Measurements from ENCODE around the gene DPYSL4.
A peak's percentile ranks its signal among the peaks of the same experiment; 100 is the strongest.

DPYSL4 gene

DNA sequence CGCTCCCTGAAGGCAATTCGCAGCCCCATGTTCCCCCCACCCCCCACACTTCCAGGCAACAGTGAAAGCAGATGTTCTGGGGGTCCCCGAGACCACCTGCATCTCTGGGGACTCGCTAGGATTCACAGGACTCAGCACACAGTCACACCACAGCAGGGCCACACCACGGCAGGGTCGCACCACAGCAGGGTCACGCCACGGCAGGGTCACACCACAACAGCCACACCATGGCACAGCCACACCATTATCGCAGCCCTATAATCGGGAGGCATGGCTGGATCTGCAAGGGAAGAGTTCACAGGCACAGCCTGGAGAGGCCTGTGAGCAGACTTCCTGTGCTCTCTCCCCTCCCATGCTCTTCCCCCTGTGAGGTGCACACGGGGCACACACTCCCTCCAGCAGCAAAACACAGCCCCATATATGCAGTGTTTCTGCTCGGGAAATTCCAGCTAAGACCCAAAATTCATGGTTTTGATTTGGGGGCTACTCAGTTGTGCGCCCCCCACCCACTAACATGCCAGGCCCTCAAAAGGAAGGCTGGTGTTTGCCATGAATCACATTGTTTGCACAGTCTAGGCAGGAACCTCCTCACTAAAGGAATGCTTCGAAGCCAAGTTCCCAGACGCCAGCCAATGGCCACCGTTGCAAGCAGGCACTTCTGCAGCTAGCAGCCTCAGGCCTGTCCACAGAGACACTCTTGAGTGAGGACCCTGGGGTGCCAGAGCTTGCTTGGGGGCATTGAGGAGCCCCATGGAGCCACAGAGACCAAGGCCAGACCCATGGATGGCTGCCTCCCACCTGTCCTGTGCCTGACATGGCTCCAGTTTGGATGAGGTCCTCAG is 7.0 kb upstream of the DPYSL4 start:
- no peak for DNase-seq

DNA sequence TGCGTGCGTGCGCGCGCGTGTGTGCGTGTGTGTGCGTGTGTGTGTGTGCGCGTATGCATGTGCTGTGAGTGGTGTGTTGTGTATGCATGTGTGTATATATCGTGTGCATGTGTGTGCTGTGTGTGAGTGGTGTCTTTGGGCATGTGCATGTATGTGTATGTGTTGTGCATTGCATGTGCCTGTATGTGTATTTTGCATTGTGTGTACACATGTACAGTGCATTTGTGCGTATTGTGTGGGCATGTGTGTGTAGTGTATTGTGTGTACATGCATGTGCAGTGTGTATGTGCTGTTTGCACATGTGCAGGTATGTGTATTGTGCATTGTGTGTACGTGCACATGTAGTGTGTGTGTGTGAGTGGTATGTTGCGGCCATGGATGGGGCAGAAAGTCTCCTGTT is 6.0 kb upstream of the DPYSL4 start:
- no peak for DNase-seq

DNA sequence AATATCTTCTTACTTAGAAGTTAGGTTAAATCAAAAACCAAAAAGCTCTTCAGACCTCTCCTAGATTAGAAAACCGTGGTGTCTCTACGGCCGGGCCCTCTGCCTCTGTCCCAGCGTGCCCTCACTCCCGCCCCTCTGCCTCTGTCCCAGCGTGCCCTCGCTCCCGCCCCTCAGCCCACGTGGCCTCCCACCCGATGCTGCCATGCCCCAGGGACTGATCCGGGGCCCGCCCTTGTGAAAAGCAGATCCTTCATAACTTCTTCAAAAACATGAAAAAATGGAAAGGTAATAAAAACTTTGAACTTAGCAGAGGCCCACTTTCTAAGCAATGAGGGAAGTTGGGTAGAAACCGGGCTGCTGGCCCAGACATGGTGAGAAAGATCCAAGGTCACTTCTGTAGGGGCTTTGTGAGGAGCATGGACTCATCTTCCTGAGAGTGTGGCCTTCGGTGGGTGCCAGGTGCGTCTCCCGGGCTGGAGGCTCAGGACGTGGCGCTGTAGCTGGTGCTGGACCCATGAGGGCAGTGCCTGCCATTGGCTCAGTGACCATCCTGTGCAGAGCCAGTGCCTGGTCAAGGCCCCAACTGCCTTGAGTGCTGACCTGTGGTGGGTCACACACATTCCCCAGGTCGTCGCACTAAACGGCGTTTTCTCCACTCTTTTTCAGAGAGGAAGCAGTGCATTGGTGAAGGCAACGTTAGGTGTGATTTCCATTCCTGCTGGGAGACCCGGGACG is 4.9 kb upstream of the DPYSL4 start:
- no peak for DNase-seq

DNA sequence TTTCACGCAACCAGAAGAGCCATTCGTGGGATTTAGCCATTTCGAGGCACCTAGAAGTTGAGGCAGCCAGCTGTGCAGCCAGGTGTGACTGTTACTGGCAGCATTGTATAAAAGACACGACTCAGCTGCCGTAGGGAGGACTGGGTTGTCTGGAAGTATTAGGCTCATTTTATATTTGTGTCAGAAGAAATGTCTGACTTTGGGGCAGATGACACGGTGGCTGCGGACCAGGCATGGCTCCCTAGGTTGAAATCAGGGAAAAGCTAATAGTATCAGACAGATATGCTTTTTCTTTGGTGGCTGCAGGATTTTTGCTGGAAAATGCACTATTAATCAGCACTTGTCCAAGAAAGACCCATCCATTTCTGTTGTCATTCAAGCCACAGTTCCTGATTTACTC is 4.2 kb upstream of the DPYSL4 start:
- DNase-seq = no peak

DNA sequence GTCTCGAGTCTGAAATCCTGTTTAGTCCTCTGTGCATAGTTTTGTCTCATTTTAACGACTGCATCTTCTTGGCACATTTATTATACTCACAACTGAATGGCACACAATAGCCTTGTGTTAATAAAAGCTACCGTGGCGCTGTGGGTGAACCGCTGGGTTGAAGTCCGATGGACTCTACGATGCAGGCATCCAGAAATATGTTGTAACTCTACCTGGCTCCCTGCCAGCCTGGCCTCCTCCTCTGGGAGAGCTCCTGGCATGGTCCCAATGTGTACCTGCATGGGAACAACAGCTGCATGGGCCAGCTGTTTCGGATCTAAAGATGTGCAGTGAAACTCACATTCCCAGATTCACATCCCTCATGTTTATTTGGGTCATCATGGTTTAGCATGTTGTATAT is 3.7 kb upstream of the DPYSL4 start:
- no peak for DNase-seq

DNA sequence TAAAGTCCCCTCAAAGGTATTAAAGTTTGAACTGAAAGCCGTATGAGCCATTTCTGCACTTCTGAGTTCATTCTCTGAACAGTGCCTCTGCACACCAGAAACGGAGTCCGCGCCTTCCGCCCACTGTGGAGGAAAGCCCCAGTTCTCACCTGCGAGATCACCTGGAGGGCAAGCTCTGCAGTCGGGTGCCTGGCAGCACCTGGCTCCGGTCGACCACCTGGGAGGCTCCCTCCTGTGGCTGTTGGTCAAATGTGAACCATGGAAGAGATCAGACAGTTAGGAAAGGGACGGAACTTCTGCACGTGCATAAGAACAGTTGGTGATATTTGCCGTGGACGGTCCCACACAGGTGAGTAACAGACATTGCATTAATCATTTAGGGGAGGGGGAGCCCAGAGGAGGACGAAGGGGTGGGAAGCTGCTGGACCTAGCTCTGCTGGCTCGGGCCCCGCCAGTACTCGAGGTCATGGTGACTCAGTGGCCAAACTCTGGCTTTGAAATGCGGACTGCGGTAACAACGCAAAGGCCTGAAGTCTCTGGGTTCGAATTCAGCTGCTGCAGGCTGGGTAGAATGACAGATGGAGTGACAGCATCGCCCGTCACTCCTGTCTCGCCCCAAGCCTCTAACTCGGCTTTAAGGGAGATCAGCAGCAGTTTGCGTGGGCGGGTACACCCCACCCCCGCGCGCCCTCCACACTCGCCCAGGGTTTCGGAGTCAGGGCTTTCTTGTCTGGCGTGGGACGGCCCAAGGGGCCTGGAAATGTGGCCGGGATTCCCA is 1.7 kb upstream of the DPYSL4 start:
- DNase-seq = no peak

DNA sequence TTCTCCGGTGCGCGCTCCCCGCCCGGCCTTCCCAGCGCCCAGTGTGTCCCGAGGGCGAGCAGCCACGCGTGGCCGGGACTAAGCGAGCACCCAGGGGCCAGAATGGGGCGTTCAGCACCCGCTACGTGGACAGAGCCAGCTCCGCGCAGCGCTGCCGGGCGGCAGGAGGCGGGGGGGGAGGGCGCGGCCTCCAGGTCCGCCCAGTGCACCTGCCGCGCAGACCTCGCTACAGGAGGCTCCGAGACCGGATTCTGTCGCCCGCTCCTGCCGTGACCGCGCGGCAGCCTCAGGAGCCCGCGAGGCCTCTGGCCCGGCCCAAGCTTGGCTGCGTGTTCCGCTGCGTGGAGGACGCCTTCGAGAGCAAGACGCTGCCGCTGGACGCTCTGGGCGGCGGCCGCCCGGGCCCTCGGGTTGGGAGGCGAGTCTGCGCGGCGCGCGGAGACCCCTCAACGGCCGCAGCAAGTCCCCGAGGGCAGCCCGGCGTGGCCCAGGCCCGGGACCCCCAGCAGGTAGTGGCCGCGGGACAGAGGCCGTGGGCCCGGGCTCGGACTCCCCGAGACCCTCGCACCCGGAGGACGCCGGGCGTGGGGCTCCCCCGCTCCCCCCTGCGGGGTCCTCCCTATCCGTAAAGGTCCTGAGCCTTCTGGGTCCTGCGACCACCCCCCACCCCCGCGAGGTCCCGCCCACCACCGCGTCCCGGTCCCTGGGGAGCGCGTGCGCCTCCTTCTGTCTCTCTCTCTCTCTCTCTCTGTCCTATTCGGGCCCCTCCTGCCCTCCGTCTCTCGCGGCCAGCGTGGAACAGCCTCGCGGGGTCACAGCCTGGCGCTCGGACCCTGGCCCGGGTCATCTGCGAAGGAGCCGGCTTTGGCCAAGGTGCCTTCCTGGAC is 904 bp upstream of the DPYSL4 start:
- DNase-seq = peak; percentile 7

DNA sequence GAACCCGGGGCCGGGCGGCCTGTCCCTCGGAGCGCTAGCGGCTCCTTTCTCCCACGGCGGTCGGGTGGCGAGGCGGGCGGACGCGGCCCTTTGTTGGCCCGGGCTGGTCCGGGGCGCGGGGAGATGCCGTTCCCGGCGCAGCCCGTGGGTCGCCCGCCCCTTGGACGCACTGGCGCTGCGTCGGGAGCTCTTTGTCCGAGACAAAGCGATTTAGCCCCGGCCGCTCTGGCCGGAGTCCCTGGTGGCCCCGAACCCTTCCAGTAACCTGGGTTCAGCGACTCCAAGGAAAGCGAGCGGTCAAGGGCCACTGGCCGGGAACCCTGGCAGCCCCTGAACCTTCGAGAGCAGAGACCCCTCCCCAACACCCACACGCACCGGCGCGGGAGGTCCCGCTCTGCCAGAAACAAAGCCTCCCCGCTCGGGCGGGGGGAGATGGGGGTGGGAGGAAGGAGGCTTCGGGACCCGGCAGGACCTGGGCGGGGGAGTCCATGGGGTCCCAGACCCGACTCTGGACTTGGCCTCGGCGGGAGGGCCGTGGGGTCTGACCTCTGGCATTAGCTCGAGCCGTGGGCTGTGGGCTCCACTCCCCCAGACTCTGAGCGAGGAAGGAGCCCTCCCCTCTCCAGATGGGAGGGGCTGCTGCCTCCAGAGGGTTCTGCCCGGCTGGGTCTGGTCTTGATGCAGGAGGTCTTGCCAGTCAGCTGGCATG is 836 bp downstream of the DPYSL4 start:
- no peak for DNase-seq

DNA sequence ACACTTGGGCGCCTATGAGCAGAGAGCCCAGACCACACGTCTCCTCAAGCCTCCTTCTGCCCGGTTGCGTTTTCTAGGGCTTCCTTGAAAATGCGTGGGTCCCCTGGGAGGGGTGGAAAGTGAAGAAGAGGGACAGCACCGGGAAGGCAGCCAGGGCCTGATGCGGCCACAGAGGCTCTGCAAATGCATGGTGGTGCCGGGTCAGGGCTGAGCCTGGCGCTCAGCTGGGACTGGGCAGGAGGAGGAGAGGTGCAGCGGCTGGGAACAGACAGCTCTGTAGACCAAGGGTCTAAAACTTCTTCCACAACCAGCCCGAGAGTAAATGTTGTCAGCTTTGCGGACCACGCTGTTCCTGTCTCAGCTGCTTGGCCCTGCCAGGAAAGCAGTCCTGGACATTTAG is 1.6 kb downstream of the DPYSL4 start:
- no peak for DNase-seq

DNA sequence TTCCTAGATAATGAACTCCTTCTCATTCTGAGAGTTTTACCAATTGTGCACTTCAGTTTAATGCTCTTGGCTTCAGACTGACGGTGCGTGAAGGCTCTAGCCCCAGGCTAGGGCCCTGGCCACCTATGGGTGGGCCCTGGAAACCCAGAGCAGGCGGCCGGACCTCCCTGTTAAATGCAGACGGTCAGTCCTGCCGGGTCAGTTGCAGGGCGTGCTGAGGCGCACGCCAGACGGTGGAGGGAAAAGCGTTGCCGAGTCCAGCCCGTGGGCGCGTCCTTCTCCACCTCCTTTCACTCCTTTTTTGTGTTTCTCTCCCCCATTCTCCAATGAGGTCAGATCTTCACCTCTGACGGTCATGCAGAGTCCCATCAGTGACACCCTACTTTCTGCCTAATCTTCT is 2.3 kb downstream of the DPYSL4 start:
- DNase-seq = no peak

DNA sequence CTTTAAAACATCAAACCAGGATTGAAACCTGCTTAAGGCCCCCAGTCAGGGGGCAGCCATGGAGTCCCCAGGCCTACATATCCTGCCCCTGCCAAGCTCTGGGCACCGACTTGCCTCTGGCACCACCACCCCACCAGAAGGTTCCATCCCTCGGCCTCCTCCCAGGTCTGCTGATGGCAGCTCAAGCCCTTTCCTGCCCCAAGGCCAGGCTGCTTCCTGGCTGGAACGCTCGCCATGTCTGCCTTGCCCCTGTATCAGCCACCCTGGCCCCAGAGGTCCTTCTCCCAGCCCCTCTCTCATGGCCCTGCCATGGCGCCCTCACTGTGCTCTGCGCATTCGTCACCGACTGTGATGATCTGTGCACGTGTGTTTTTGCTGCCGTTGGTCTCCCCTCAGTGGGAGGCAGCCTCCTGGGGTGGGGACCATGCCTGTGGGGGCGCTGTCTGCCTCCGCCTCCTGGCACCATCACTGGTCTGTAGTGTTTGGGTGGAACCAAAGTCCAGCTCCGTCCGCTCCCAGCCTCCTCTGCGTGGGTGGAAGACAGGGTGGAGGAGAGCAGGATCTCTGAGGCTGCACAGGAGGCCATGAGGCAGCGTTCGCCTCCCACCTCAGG is 3.2 kb downstream of the DPYSL4 start:
- no peak for DNase-seq

DNA sequence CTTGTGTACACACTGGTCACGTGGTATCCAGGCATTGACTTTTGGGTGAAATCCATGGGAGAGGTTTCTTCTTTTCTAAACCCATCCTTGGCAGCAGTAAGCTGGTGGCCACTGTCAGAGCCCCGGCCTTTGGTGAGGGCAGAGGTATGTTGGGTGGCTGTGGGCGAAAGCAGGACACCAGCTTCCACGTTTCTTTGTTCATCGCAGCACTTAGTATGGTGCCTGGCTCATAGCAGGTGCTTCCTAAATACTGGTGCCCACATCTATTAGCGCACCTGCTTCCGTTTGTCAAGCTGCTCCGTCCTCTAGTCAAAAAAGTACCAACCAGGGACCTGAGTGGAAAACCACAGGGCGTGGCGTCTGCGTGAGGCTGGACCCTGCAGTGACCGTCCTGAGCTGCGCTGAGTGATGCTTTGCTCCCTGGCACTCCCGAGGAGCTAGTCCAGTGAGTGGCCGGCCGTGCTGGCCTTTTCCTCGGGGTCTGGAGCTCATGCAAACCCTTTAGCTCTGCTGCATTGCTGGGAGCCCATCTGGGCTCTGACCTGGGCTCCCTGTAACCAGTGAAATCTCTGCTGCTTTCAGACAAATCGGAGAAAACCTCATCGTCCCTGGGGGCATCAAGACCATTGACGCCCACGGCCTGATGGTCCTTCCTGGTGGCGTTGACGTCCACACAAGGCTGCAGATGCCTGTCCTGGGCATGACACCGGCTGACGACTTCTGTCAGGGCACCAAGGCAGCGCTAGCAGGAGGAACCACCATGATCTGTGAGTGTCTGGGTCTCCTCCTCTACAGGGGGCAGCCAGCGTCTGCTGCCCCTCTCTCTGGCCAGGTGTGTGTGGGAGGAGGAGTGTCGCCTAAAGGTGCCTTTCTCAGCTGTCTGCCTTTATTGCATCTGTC is 5.6 kb downstream of the DPYSL4 start:
- DNase-seq = no peak

DNA sequence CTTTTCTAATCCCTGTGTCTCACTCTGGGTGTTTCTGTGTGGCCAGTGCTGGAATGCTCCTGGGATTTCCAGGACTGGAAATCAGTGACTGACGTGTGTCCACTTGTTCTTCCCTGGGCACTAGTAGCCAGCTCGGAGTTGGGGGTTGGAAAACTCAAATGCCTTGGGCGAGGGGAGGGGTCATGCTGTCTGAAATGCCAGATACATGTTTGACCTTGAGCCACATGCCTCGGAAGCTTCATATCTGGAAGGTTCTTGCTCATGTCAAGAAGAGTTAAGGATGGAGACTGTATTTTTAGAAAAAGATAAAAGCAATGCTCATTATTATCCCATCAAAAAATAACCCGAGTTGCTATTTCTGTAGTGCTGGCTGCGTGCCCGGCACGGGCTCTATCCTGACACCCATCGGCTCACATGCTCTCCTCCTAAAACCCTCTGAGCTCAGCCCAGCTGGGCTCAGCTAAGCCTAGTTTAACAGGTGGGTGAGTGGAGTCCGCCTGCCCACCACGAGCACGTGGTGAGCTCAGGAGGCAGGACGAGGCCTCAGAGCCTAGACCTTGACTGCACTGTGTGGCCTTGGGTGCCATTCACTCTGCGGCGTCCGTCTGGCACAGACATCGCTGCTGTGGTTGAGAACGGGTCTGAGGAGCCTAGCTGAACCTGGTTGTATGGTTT is 6.4 kb downstream of the DPYSL4 start:
- DNase-seq = no peak

DNA sequence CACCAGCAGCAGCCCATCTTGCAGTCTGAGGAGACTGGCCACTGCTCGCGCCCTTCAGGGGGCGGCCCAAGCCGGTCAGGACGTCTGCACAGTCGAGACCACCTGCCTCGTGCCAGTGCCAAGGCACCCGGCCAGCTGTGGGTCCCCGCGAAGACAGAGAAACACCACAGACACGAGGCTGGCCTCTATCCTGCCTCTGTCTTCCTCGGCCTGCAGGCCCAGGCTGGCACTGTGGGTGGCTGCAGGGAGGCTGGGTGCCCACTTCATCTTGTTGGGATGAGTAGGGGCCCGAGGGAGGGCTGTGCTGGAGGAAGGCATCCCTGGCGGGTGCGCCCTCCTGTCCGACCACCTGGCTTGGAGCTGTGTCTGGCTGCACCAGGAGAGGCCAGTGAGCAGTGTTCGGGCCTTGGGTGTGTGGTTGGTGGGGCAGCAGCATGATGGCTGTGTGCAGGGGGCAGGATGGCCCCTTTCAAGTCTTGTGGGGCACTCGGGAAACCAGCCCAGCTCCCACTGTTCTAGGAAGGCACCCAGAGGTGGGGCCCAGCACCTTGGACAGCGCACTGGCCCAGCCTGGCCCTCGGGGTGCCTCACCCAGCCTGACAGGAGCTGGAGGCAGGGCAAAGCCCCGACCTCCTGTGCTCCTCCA is 7.3 kb downstream of the DPYSL4 start:
- peak; percentile 11 for DNase-seq

DNA sequence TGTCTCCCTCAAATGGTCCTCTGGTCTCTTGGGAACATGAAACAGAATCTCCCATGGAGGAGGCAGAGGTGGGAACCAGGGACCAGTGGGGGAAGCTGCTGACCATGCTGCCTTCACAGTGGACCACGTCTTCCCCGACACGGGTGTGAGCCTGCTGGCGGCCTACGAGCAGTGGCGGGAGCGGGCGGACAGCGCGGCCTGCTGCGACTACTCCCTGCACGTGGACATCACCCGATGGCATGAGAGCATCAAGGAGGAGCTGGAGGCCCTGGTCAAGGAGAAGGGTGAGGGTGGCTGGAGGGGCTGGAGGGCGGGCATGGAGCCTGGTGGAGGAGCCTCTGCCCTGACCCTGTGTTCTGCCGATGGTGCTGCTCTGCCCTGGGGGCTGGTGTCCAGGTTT is 8.0 kb downstream of the DPYSL4 start:
- DNase-seq = no peak

DNA sequence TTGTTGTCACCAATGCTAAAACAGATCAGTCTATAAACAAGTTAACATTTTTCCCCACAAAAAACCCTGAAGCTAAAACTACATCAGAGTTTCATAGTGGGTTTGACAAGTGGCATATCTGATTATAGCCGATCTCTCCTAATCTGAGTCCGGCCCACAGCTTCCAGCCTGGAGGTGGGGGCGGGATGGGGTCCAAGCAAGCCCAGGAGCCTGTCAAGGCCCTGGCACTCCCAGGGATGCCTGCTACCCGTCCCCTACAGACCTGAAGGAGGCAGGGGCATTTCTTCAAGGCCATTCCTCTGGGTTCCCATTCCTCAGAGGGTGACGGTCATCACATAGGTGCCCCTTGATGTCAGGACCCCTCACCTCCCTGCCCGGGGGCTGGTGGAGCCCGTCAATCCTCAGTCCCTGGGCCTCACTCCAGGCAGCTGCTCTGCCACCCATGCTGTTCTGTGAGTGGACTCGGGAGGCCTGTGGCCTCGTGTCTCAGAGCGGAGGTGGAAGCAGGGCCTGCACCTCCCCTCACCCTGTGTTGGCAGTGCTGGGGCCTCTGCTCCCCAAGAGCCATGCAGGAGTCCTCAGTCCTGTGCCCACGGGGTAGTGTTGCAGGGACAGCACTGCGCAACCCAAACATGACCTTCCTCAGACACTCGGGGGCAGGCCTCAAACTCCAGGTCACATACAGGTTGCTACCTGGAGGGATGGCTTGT is 8.8 kb downstream of the DPYSL4 start:
- no peak for DNase-seq

DNA sequence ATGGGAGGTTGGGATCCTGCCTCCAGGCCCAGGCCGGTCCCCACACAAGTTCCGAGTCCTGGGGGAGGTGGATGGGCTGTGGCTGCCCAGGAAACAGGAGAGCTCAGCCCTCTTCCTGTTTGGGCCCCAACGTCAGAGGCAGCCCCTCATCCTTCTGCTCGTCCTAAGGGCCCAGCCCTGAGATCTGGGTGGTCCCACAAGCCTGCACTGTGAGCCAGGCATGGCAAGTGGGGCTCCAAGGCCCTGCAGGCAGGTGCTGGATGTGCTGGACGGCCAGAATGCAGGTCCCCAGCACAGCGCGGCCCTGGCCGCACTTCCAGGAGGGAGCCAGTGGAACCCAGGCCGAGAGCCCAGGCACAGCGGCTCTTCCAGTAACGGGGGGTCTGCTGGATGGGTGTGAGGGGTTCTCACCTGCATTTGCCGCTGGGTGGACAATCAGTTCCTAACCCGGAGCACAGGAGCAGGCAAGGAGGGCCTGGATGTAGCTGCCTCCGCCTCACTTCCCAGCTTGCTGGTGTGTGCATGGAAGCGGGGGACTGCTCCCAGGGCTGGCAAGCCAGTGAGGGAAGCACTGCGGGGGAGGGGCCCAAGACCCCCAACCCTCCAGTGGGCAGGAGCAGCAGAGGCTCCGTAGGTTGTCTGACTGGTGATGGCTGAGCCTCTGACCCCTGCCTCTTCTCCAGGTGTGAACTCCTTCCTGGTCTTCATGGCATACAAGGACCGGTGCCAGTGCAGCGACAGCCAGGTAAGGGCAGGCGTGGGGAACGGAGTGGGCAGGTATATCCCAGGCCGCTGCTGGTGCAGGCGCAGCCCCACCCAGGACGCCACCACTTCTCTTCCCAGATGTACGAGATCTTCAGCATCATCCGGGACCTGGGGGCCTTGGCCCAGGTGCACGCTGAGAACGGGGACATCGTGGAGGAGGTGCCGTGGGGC is 9.7 kb downstream of the DPYSL4 start:
- no peak for DNase-seq
